ENCODE data around the gene IQSEC1.

GRCh38 chr3:12906916-12907290, 166.3 kb downstream of the IQSEC1 start:
- TF ChIP-seq CTCF (IDR thresholded peaks at IDR 0.05; ENCODE audit: insufficient read depth, low read depth, low read length) = no peak
- no peak for TF ChIP-seq EZH2 (IDR thresholded peaks at IDR 0.05; ENCODE audit: insufficient read depth, low read length)
